Measurements from ENCODE around the gene AIF1L.

AIF1L gene

GRCh38 chr9:131078427-131079366, 17.6 kb upstream of the AIF1L start:
- DNase-seq = no peak

- no peak for DNase-seq
These were observed 15.7 kb upstream of the AIF1L start for GRCh38 chr9:131080589-131080988.

DNA sequence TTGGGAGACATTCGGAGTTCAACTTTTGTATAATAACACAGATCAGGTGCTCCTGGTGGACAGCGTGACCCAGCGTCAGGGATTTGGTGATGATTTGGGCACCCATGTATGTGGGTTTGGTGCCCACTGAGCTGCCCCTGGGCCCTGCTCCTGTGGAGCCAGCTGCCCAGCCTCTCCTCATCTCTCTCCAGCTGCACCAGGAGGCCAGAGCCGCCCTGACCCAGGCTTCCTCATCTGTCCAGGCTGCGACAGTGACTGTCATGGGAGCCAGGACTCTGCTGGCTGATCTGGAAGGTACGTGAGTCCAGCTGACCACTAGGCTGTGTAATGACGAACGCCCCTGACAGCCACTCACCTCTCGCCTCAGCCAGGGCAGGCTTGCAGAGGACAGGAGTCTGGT, 14.5 kb upstream of the AIF1L start:
- no peak for DNase-seq

GRCh38 chr9:131082774-131083512, 13.4 kb upstream of the AIF1L start:
- DNase-seq = no peak

- DNase-seq = no peak
These were observed 11.5 kb upstream of the AIF1L start for GRCh38 chr9:131084661-131085369.

DNA sequence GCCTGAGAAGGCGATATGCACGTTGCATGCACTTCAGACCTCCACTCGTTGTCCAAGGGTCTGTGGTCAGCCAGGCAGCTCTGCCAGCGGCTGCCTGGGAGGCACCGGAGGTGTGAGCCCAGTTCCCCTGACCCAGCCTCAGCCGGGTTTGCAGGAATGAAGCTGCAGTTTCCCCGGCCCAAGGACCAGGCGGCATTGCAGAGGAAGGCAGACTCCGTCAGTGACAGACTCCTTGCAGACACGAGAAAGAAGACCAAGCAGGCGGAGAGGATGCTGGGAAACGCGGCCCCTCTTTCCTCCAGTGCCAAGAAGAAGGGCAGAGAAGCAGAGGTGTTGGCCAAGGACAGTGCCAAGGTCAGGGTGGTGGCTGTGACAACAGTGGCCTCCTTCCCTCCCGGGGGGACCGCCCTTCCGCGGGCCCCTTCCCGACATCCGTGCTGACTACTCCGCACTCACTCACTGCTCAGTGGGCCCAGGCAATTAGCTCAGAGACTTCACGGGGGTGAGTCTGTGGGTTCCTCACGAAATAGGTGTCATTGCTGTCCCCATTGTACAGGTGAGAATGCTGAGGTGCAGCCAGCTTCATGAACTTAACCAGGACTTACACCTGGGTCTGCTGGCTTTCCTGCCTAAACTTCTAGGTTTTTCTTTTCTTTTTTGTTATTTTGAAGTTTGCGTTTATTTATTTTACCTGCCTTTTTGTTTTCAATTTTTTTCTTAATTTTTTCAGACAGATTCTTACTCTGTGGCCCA, 10.8 kb upstream of the AIF1L start:
- no peak for DNase-seq

DNA sequence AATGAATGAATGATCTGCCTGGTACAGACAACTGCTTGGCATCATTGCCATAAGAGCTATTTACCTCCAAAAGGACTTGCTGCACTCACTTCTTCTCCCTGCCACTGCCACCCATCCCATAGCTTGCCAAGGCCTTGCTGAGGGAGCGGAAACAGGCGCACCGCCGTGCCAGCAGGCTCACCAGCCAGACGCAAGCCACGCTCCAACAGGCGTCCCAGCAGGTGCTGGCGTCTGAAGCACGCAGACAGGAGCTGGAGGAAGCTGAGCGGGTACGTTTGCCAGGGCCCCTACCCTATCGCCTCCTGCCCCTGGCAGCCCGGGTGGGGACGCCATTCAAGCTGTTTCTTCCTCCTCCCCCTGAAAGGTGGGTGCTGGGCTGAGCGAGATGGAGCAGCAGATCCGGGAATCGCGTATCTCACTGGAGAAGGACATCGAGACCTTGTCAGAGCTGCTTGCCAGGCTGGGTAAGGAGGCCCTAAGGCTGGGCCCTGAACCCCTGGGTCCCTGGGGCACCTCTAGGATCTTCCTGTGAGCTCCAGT, 8.9 kb upstream of the AIF1L start:
- no peak for DNase-seq

DNA sequence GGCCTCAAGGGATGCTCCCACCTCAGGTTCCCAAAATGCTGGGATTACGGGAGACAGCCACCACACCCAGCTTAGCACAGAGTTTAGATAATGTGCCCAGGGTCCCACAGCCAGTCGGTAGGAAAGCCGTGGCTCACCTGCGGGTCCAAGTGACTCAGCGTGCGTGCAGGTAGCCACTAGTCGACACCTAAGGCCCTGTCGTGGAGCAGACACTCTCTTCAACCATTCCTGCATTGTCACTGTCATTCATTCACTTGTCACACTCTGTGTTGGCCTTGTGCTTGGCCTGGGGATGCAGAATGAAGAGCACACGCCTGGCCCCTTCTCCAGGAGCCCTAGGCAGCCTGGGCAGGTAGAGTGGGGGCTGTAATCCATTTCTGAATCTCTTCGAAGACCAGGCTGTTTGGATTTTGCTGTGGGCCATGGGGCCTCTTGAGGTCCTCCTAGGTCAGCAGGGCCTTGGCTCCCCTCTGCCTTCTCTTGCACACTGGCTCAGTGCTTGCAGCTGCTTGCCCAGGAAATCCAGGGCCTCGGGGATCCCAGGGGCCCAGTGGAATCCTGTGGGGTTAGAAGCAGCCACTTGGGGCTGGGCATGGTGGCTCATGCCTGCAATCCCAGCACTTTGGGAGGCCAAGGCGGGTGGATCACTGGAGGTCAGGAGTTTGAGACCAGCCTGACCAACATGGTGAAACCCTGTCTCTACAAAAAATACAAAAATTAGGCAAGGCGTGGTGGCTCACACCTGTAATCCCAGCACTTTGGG, 6.1 kb upstream of the AIF1L start:
- no peak for DNase-seq

DNA sequence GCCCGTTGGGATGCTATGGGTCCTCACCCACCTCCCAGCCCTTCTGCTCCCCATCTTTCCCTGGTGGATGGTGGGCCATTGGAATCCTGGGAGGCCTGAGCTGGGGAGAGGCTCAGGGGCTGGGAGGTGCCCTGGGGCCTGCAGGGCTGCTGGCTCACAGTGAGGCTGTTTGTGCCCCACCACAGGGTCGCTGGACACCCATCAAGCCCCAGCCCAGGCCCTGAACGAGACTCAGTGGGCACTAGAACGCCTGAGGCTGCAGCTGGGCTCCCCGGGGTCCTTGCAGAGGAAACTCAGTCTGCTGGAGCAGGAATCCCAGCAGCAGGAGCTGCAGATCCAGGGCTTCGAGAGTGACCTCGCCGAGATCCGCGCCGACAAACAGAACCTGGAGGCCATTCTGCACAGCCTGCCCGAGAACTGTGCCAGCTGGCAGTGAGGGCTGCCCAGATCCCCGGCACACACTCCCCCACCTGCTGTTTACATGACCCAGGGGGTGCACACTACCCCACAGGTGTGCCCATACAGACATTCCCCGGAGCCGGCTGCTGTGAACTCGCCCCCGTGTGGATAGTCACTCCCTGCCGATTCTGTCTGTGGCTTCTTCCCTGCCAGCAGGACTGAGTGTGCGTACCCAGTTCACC, 4.9 kb upstream of the AIF1L start:
- DNase-seq = no peak

DNA sequence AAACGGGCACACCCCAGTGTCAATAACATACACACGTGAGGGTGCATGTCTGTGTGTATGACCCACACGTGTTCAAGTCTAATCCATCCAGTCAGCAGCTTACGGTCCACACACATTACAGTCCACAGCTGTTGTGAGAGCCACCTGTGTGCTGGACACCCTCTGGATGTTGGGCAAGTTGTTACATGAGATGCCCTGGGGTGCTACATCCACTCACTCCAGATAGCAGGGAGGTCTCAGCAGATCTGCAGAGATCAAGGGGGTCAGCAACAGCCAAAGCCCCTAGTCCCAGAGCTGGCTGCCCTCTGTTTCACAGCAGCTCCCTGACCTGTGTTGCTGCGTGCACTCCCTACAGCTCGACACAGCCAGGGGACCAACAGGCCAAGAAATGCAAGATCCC, 4.3 kb upstream of the AIF1L start:
- DNase-seq = no peak

GRCh38 chr9:131092548-131093440, 3.5 kb upstream of the AIF1L start:
- DNase-seq = no peak

DNA sequence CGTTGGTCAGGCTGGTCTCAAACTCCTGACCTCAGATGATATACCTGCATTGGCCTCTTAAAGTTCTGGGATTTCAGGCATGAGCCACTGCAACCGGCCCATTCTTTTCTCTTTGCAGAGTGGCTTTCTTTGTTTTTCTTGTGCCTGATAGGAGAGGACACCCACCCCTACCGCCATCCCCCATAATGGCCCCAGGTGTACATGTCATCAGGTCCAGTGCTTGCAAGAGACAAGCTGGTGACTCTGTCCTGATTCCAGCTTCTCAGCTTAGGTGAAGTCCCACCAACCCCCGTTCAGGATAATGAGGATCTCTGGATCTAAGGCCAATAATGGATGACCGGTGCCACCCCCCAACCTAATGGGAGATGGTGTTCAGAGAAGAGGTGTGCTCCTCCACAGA, 2.3 kb upstream of the AIF1L start:
- DNase-seq = no peak

DNA sequence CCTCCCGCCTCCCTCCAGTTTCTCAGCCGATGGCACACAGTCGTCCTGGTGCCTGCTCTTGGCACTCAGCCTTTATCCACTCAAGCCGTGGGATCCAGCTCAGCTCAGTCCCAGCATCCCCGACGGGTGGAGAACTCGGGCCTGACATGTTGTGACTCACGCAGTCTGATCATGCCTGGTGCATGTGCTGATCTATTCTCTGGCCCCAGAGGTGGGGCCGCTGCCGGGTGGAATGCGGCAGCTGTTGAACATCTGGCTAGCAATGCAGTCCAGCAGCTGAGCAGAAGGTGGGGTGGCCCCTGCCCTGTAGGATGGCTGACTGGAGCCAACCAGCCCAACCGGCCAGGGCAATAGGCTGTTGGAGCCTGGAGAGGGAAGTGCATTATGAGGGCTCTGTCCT, 1.7 kb upstream of the AIF1L start:
- DNase-seq = no peak

DNA sequence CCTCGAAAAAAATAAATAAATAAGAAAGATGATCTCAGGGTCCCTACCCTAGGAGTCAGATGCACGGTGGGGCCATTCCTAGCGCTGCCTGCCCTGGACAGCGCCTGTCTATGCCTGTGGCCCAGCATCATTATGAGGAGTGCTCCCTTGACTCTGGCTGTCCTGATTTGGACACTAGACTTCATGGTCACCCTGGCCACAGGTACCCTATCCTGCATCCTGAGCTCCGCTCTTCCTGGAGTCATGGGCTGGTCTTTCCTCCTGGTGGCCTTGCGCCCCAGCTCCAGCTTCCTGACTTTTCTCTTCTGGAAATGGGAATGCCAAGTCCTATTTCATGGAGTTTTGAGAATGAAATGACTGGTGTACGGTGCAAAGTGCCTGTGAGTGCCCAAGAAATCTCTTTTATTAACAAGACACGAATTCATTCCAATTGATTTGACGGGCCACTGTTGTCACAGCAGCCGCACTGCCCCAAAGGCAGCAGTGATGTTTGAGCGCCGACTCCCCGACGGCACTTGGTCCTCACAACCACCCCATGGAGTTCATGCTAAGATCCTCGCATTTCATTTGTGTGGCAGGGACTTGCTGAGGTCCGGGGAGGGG, 564 bp upstream of the AIF1L start:
- DNase-seq = no peak

DNA sequence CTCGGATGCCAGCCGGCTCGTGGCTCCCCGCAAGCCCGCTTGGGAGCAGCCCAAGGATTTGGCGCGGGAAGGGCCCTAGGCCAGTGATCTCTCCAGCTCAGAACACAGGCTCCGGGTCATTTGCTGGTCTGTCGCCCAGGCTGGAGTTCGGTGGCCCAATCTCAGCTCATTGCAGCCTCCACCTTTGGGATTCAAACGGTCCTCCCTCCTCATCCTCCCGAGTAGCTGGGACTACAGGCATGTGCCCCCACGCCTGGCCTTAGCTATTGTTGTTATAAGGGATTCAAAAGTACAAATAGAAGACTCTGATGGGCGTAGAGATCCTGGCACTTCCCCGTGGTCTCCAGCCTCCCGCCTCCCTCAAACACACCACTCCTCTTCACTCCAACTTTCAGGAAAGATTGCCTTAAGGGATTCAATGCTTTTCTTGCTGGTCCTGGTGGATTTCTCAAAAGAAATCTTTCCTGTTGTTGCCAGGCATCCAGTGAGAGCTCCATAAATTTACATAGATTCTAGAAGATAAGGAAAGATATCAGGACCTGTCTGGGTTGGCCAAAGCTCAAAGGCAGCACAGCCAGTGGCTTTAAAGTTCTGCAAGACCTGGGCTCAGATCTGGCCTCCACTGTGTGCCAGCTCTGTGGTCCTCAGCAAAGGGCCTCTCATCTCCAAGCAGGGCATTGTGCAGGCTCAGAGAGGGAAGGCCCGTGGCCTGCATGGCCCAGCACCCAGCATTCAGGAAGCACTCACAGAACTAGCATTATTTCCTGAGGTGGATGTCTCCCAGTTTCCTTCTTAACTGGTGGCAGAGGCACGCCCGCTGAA, 1.0 kb downstream of the AIF1L start:
- no peak for DNase-seq

- DNase-seq = no peak
These were observed 1.6 kb downstream of the AIF1L start for GRCh38 chr9:131097948-131098278.

- DNase-seq = no peak
These were observed 2.2 kb downstream of the AIF1L start for GRCh38 chr9:131098391-131099101.

- no peak for DNase-seq
These were observed 2.8 kb downstream of the AIF1L start for GRCh38 chr9:131099102-131099606.

All from hippocampal formation (tissue), 2 donors.